ENCODE results near the gene MGAT4A.

The MGAT4A gene

GRCh38 chr2:98743835-98744234, 12.9 kb upstream of the MGAT4A start:
- no peak for TF ChIP-seq CTCF (IDR thresholded peaks at IDR 0.05; ENCODE audit: control insufficient read depth, extremely low read depth, insufficient read depth)
- H3K4me3 ChIP-seq (ENCODE audit: low read depth, low read length): no peak overlapping the region
- peak; percentile 22 for DNase-seq (ENCODE audit: low read depth)

GRCh38 chr2:98739020-98739419, 8.1 kb upstream of the MGAT4A start:
- no peak for DNase-seq (ENCODE audit: low read depth)
- no peak overlapping the region for H3K4me3 ChIP-seq (ENCODE audit: low read depth, low read length)
- TF ChIP-seq CTCF (IDR thresholded peaks at IDR 0.05; ENCODE audit: control insufficient read depth, extremely low read depth, insufficient read depth): no peak

GRCh38 chr2:98738304-98738703, 7.4 kb upstream of the MGAT4A start:
- TF ChIP-seq CTCF (IDR thresholded peaks at IDR 0.05; ENCODE audit: control insufficient read depth, extremely low read depth, insufficient read depth): no peak
- DNase-seq (ENCODE audit: low read depth): no peak
- no peak overlapping the region for H3K4me3 ChIP-seq (ENCODE audit: low read depth, low read length)

- no peak for DNase-seq (ENCODE audit: low read depth)
- no peak overlapping the region for H3K4me3 ChIP-seq (ENCODE audit: low read depth, low read length)
- TF ChIP-seq CTCF (IDR thresholded peaks at IDR 0.05; ENCODE audit: control insufficient read depth, extremely low read depth, insufficient read depth): no peak
Observed at GRCh38 chr2:98737848-98738247, 6.9 kb upstream of the MGAT4A start.

- no peak for TF ChIP-seq CTCF (IDR thresholded peaks at IDR 0.05; ENCODE audit: control insufficient read depth, extremely low read depth, insufficient read depth)
- no peak overlapping the region for H3K4me3 ChIP-seq (ENCODE audit: low read depth, low read length)
- DNase-seq (ENCODE audit: low read depth): no peak
Observed at GRCh38 chr2:98736464-98736889, 5.5 kb upstream of the MGAT4A start.

- TF ChIP-seq CTCF (IDR thresholded peaks at IDR 0.05; ENCODE audit: control insufficient read depth, extremely low read depth, insufficient read depth): no peak
- no peak overlapping the region for H3K4me3 ChIP-seq (ENCODE audit: low read depth, low read length)
- no peak for DNase-seq (ENCODE audit: low read depth)
Observed at GRCh38 chr2:98734823-98735260, 3.9 kb upstream of the MGAT4A start.

- no peak for TF ChIP-seq CTCF (IDR thresholded peaks at IDR 0.05; ENCODE audit: control insufficient read depth, extremely low read depth, insufficient read depth)
- no peak for DNase-seq (ENCODE audit: low read depth)
- no peak overlapping the region for H3K4me3 ChIP-seq (ENCODE audit: low read depth, low read length)
Observed at GRCh38 chr2:98734162-98734561, 3.2 kb upstream of the MGAT4A start.

All from LNCaP clone FGC (cell line).